Naive B cell (primary cell): ENCODE results near the gene KCNK3. TPM values are rescaled to one million over a fixed set of nuclear protein-coding genes. Genes with fewer than 3 reads are reported as not detected.
A peak's percentile ranks its signal among the peaks of the same experiment; 100 is the strongest.
"Not testable (repeated sequence)": the region's sequence is repeated elsewhere in the genome, so short reads cannot be mapped to it uniquely, and the experiment has no call there.

Experiments
- ATAC-seq, 2 donors: fragments of 150-1000 bp; cut with Tn5 transposase; 2 replicates each; pipeline ENCODE4 v1.10.0; 2021; ENCODE audit warnings: low read depth in 2 of 2, mild to moderate bottlenecking in 2 of 2, moderate library complexity in 2 of 2
- DNase-seq: peaks from one replicate; pipeline ENCODE4 v3.0.0; 2022
- H3K27ac Mint-ChIP-seq, 6 donors: one replicate each; pipeline ENCODE4 v1.8.0; 2020 to 2022; ENCODE audit warnings: mild to moderate bottlenecking in 6 of 6, mixed read lengths in 6 of 6, moderate library complexity in 5 of 6, inconsistent platforms in 2 of 6
- H3K27me3 Mint-ChIP-seq, 3 donors: one replicate each; pipeline ENCODE4 v1.8.0; 2021 to 2022; ENCODE audit warnings: mixed read lengths in 3 of 3, mild to moderate bottlenecking in 1 of 3
- H3K36me3 Mint-ChIP-seq, 2 donors: one replicate each; pipeline ENCODE4 v1.8.0; 2020 to 2022; ENCODE audit warnings: mixed read lengths in 2 of 2, inconsistent platforms in 1 of 2, mild to moderate bottlenecking in 1 of 2
- H3K4me1 Mint-ChIP-seq, 3 donors: one replicate each; pipeline ENCODE4 v1.8.0; 2020 to 2022; ENCODE audit warnings: mixed read lengths in 3 of 3, inconsistent platforms in 1 of 3, mild to moderate bottlenecking in 1 of 3, moderate library complexity in 1 of 3
- H3K4me3 Mint-ChIP-seq, 8 donors: one replicate each; pipeline ENCODE4 v1.8.0; 2020 to 2022; ENCODE audit warnings: mild to moderate bottlenecking in 8 of 8, mixed read lengths in 8 of 8, moderate library complexity in 8 of 8, inconsistent platforms in 2 of 8
- H3K9me3 Mint-ChIP-seq, 7 donors: one replicate each; pipeline ENCODE4 v1.8.0; 2020 to 2022; ENCODE audit warnings: mixed read lengths in 7 of 7, mild to moderate bottlenecking in 5 of 7, inconsistent platforms in 2 of 7, moderate library complexity in 1 of 7
- polyA plus RNA-seq, 6 donors: library from polyadenylated mRNA; unstranded; fragments of 300-500 nt; fragmentation: Illumina TruSeq; gene quantifications; one replicate each; pipeline ENCODE4 v1.2.3, GENCODE V29; 2021; ENCODE audit warnings: low read depth in 6 of 6

The KCNK3 gene
- polyA plus RNA-seq, 6 donors from 2014 or later: not detected

- H3K9me3 Mint-ChIP-seq: no peaks in the 10 kb centered on the region
- DNase-seq (no peak), ATAC-seq (no peak)
- H3K27ac Mint-ChIP-seq: no peak overlapping the region
- peaks cover 5 to 26% (median 10%) of the 10 kb centered on the region in 3 donors for H3K27me3 Mint-ChIP-seq
- no peak overlapping the region for H3K4me3 Mint-ChIP-seq
- H3K36me3 Mint-ChIP-seq: no peaks in the 10 kb centered on the region
- H3K4me1 Mint-ChIP-seq: peaks cover 5 to 8% (median 6%) of the 10 kb centered on the region in 3 donors
These were observed 47.0 kb downstream of the KCNK3 start for GRCh38 chr2:26739514-26739913.

DNA sequence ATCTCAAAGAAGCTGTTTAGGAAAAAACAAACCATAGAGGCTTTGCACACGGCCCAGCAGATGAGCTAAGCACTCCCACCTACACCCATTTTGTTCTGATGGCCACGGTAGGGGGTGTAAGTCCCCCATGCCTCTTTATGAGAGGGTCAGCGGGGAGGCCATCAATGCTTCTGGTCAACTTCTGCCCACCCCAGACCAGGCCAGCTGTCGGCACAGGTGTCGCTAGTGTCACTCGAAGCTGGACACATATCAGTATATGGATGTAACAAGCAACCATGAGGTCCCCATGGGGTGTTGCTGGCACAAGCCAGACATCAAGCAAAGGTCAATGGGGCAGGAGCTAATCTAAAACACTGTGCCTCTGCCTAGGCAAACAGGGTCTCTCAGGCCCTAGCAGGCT is 47.8 kb downstream of the KCNK3 start:
- Mint-ChIP-seq H3K4me3 (no peak overlapping the region), H3K27ac (peak overlapping the region in 2 of 6 donors; percentile 57 to 93), H3K36me3 (no peaks in the 10 kb centered on the region), H3K27me3 (peaks cover 5 to 26% (median 10%) of the 10 kb centered on the region in 3 donors), H3K9me3 (no peaks in the 10 kb centered on the region), H3K4me1 (peaks cover 5 to 8% (median 6%) of the 10 kb centered on the region in 3 donors)
- ATAC-seq: no peak
- no peak for DNase-seq

GRCh38 chr2:26740890-26741302 is 48.4 kb downstream of the KCNK3 start:
- ATAC-seq: peak; percentile 53 to 58
- DNase-seq: no peak

GRCh38 chr2:26742048-26742770 is 49.7 kb downstream of the KCNK3 start:
- ATAC-seq: no peak
- no peaks in the 10 kb centered on the region for H3K36me3 Mint-ChIP-seq
- no peak overlapping the region for H3K4me3 Mint-ChIP-seq
- H3K9me3 Mint-ChIP-seq: no peaks in the 10 kb centered on the region
- H3K27me3 Mint-ChIP-seq: peaks cover 5 to 26% (median 8%) of the 10 kb centered on the region in 3 donors
- peaks cover 5 to 8% (median 6%) of the 10 kb centered on the region in 3 donors for H3K4me1 Mint-ChIP-seq
- no peak for DNase-seq
- H3K27ac Mint-ChIP-seq: no peak overlapping the region

More at GRCh38 chr2:26740890-26741302, 48.4 kb downstream of the KCNK3 start:
- Mint-ChIP-seq H3K4me1 (peaks cover 5 to 8% (median 6%) of the 10 kb centered on the region in 3 donors), H3K9me3 (no peaks in the 10 kb centered on the region), H3K4me3 (no peak overlapping the region), H3K27ac (peak overlapping the region in 1 of 6 donors; percentile 93), H3K36me3 (no peaks in the 10 kb centered on the region), H3K27me3 (peaks cover 5 to 26% (median 10%) of the 10 kb centered on the region in 3 donors)

- Mint-ChIP-seq H3K4me1 (peaks cover 5 to 8% (median 6%) of the 10 kb centered on the region in 3 donors), H3K9me3 (no peaks in the 10 kb centered on the region), H3K27ac (peak overlapping the region in 1 of 6 donors; percentile 41), H3K36me3 (no peaks in the 10 kb centered on the region), H3K27me3 (peaks cover 2 to 10% (median 5%) of the 10 kb centered on the region in 3 donors), H3K4me3 (no peak overlapping the region)
- DNase-seq: no peak
- ATAC-seq: no peak
These were observed 51.3 kb downstream of the KCNK3 start for GRCh38 chr2:26743852-26744251.

DNA sequence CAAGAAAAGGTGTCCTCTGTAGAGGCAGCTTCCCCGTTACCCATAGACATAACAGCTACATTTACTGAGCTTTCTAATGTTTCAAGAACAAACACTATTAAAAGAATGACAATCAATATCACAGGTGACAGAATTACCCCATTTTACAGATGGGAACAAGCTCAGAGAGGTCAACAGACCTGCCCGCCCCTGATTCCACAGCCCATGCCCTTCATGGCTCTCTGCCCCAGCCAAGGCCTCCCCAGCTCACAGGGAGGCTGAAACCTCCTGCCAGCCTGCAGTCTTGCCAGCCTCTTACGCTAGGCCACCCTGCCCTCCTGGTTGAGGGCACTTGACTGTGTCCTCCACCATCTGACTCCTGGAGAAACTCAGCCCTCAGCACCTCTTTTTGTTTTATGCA is 52.4 kb downstream of the KCNK3 start:
- Mint-ChIP-seq H3K36me3 (no peaks in the 10 kb centered on the region), H3K4me3 (no peak overlapping the region), H3K27ac (peak overlapping the region in 2 of 6 donors; percentile 21 to 64), H3K9me3 (no peaks in the 10 kb centered on the region), H3K4me1 (peaks cover 7 to 10% (median 8%) of the 10 kb centered on the region in 3 donors), H3K27me3 (peaks cover 0 to 5% (median 5%) of the 10 kb centered on the region in 3 donors)
- DNase-seq (no peak), ATAC-seq (no peak)

- ATAC-seq (peak; percentile 92 to 93), DNase-seq (peak; percentile 51)
- H3K36me3 Mint-ChIP-seq: no peaks in the 10 kb centered on the region
- H3K27me3 Mint-ChIP-seq: peaks cover 0 to 5% (median 4%) of the 10 kb centered on the region in 3 donors
- peaks cover 8 to 13% (median 10%) of the 10 kb centered on the region in 3 donors for H3K4me1 Mint-ChIP-seq
- H3K27ac Mint-ChIP-seq: peak overlapping the region in 1 of 6 donors; percentile 47
- H3K9me3 Mint-ChIP-seq: no peaks in the 10 kb centered on the region
- no peak overlapping the region for H3K4me3 Mint-ChIP-seq
These were observed 53.2 kb downstream of the KCNK3 start for GRCh38 chr2:26745609-26746327.

DNA sequence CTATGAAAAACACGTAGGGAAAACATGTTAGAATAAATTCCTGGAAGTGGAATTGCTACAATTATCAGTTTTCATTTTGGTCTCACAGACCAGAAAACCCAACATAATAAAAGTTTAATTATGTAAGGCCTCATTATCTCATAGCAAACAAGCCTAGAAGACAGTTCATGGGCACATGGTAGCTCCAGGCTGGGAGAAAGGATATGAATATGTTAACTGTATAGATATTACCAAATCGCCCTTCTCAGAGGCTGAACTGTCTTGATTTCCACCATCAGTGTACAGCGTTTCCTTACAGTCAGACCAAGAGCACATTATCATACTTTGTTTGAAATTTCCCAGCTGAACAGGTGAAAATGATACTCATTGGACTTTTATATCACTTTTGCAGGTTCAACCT is 54.4 kb downstream of the KCNK3 start:
- ATAC-seq (no peak), DNase-seq (no peak)
- Mint-ChIP-seq H3K36me3 (no peaks in the 10 kb centered on the region), H3K9me3 (peaks cover 0 to 2% (median 0%) of the 10 kb centered on the region in 7 donors), H3K27me3 (no peaks in the 10 kb centered on the region), H3K4me1 (peaks cover 4 to 8% (median 6%) of the 10 kb centered on the region in 3 donors), H3K4me3 (no peak overlapping the region), H3K27ac (peak overlapping the region in 1 of 6 donors; percentile 72)

- H3K27me3 Mint-ChIP-seq, H3K36me3 Mint-ChIP-seq, ATAC-seq, H3K9me3 Mint-ChIP-seq, H3K27ac Mint-ChIP-seq, DNase-seq: not testable (repeated sequence)
- H3K4me3 Mint-ChIP-seq: peak overlapping the region in 2 of 8 donors; percentile 38 to 58
- H3K4me1 Mint-ChIP-seq: peaks cover 5 to 10% (median 7%) of the 10 kb centered on the region in 3 donors
These were observed 57.4 kb downstream of the KCNK3 start for GRCh38 chr2:26749787-26750420.

GRCh38 chr2:26750467-26750866 is 57.9 kb downstream of the KCNK3 start:
- H3K4me3 Mint-ChIP-seq, H3K27me3 Mint-ChIP-seq, DNase-seq, ATAC-seq, H3K36me3 Mint-ChIP-seq, H3K9me3 Mint-ChIP-seq, H3K27ac Mint-ChIP-seq: not testable (repeated sequence)
- H3K4me1 Mint-ChIP-seq: peaks cover 8 to 14% (median 11%) of the 10 kb centered on the region in 3 donors

DNA sequence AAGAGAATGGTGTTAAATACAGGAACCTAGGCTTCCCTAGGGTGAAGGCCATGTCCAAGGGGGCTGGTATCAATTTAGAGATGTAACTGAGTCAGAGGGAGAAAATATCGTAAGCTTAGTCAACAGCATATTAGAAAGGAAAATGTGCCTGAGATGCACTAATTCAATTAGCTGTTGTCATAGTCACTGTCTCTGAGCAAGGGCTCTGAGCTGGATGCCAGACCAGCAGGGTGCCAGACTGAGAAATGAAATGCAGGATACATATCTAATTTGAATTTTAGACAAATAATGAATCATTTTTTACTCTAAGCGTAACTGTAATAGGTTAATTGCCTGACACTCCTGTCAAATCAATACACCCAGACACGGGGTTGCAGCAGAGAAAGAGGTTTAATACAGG is 60.1 kb downstream of the KCNK3 start:
- Mint-ChIP-seq H3K27ac (no peak overlapping the region), H3K9me3 (peaks cover 0 to 2% (median 0%) of the 10 kb centered on the region in 7 donors), H3K27me3 (no peaks in the 10 kb centered on the region), H3K4me1 (peaks cover 8 to 14% (median 11%) of the 10 kb centered on the region in 3 donors), H3K4me3 (peak overlapping the region in 1 of 8 donors; percentile 21), H3K36me3 (no peaks in the 10 kb centered on the region)
- DNase-seq (no peak), ATAC-seq (no peak)

DNA sequence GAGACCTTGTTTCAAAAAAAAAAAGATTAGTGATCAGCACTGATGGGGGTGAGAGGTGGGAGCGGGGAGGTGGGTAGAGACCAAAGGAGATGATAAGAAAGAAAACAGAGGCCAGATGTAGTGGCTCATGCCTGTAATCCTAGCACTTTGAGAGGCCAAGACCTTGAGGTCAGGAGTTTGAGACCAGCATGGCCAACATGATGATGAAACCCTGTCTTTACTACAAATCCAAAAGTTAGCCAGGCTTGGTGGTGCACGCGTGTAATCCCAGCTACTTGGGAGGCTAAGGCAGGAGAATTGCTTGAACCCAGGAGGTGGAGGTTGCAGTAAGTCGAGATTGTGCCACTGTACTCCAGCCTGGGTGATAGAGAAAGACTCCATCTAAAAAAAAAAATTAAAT is 62.0 kb downstream of the KCNK3 start:
- no peak for DNase-seq
- ATAC-seq: no peak
- Mint-ChIP-seq H3K9me3 (peaks cover 0 to 2% (median 0%) of the 10 kb centered on the region in 7 donors), H3K27ac (no peak overlapping the region), H3K4me3 (no peak overlapping the region), H3K4me1 (peaks cover 8 to 18% (median 11%) of the 10 kb centered on the region in 3 donors), H3K36me3 (no peaks in the 10 kb centered on the region), H3K27me3 (no peaks in the 10 kb centered on the region)

GRCh38 chr2:26754972-26755670 is 62.6 kb downstream of the KCNK3 start:
- H3K4me1 Mint-ChIP-seq: peaks cover 4 to 15% (median 7%) of the 10 kb centered on the region in 3 donors
- peak; percentile 86 to 91 for ATAC-seq
- peak; percentile 14 for DNase-seq
- H3K9me3 Mint-ChIP-seq: peaks cover 0 to 2% (median 0%) of the 10 kb centered on the region in 7 donors
- peak overlapping the region in 1 of 6 donors; percentile 86 for H3K27ac Mint-ChIP-seq
- no peaks in the 10 kb centered on the region for H3K36me3 Mint-ChIP-seq
- no peak overlapping the region for H3K4me3 Mint-ChIP-seq
- no peaks in the 10 kb centered on the region for H3K27me3 Mint-ChIP-seq
